Lower leg skin (tissue), 3 donors: ENCODE measurements around the gene ACSS3.

ENCODE experiments used
- POLR2A ChIP-seq, 2 donors: fragments of 450-650 bp; IDR thresholded peaks; one replicate each; pipeline ENCODE4 v1.6.1; 2016 to 2017; ENCODE audit warnings: antibody characterized with exemption in 2 of 2, mild to moderate bottlenecking in 1 of 2, moderate library complexity in 1 of 2
- TF ChIP-seq, protein P1 (sequence below), 3 donors: fragments of 450-650 bp; IDR thresholded peaks; one replicate each; pipeline ENCODE4 v1.5.1; 2016; ENCODE audit warnings: antibody characterized with exemption in 3 of 3, mild to moderate bottlenecking in 3 of 3, moderate library complexity in 2 of 3

DNA sequence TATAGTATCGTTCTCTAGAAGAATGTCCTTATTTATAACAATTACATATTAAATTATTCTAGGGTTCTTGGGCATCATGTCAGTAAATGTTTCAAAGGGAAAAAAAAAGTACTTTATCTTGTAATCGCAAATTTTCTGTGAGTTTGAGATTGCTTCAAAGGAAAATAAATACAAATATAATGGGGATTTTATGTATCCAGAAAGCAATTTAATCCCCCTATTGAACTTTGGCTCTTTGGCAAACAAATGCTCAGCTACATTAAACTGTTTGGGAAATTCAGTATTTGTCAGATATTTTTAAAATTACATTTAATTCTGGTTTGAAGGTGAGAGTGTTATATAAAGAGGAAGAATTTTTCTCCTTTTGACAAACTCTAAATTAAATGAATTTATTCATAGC is 8.0 kb downstream of the ACSS3 start:
- TF ChIP-seq, protein P1, sequence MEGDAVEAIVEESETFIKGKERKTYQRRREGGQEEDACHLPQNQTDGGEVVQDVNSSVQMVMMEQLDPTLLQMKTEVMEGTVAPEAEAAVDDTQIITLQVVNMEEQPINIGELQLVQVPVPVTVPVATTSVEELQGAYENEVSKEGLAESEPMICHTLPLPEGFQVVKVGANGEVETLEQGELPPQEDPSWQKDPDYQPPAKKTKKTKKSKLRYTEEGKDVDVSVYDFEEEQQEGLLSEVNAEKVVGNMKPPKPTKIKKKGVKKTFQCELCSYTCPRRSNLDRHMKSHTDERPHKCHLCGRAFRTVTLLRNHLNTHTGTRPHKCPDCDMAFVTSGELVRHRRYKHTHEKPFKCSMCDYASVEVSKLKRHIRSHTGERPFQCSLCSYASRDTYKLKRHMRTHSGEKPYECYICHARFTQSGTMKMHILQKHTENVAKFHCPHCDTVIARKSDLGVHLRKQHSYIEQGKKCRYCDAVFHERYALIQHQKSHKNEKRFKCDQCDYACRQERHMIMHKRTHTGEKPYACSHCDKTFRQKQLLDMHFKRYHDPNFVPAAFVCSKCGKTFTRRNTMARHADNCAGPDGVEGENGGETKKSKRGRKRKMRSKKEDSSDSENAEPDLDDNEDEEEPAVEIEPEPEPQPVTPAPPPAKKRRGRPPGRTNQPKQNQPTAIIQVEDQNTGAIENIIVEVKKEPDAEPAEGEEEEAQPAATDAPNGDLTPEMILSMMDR (IDR thresholded peaks at IDR 0.05): no peak
- TF ChIP-seq POLR2A (IDR thresholded peaks at IDR 0.05): no peak
